VCaP (cell line): ENCODE measurements around the gene BRPF1.

ENCODE experiments used
- H3K27ac ChIP-seq: fragments of 450-650 bp; 2 replicates; pipeline ENCODE4 v1.5.1; 2017
- CTCF ChIP-seq: fragments of 450-650 bp; conservative IDR thresholded peaks from 2 replicates; pipeline ENCODE4 v1.5.1; 2017; ENCODE audit warnings: mild to moderate bottlenecking, moderate library complexity

BRPF1 gene

DNA sequence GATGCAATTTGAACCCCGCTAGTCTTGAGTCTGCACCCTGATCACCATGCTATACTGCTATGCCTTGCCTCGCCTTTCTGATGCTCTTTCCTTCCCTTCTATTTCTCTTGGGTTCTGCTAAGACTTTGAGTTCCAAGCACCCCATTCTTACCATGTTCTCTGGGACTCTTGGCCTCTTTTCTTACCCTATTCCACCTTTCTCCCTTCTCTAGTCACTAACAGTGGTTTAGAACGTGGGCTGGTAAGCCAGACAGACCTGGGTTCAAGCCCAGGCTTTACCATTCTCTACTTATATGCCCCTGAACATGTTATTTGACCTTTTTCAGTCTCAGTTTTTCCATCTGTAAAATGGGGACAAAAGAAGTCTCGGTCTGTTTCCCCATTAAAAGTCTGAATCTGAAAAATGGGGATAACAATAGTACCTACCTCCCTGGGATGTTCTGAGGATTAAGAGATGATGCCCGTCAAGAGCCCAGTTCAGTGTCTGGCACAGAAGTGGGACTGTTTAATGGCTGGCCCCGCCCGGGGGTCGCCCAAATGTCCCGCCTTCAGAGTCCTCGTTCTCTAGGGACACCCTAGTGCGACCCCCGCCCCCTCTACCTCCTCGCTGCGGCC lies 60.4 kb downstream of the BRPF1 start:
- H3K27ac ChIP-seq: peak overlapping the region; percentile 99
- no peak for TF ChIP-seq CTCF

DNA sequence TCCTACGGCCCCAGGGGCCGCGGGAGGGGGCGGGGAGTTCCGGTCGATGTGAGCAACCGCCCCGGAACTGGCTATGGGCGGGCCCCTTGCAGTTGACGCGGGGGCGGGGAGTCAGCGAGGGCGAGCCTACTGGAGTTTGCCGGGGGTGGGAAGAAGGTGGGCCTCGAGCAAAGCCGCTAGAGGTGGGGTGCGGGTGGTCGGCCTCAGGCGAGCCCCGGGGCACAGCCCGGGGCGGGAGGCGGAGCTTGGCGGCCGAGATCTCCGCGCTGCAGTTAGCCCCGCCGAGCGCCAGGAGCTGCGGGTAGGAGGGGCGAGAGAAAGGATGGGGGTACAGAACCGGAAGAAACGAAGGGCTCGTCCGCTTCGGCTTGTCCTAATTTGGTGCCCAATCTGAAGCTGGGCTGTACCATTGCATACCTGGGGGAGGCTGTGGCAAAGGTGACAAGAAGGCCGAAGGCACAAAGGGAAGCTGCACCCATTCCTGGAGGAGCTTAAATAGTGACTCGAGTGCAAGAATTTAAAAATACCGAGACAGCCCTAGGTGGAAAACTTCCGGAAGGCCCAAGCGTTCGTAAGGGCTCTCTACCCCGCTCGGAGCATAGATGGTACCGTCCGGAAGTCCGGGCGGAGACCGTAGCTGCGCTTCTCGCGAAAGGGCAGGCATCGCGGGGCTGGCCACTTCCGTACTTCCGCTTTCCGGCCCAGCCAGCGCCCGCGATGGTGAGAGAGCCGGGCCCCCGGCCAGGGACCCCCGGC lies 61.0 kb downstream of the BRPF1 start, which contains the start of the genes ARPC4 and TADA3:
Gene ARPC4 (plus strand): TSS at position 678 of the 756 bp plus-strand sequence. CDS start 40 bp downstream, at position 718.
Gene TADA3 (minus strand): TSS at position 69 of the 756 bp plus-strand sequence. CDS start 1,007 bp downstream, outside the sequence.
- no peak for TF ChIP-seq CTCF
- H3K27ac ChIP-seq: peak within 1 kb of the TSS; percentile 99

DNA sequence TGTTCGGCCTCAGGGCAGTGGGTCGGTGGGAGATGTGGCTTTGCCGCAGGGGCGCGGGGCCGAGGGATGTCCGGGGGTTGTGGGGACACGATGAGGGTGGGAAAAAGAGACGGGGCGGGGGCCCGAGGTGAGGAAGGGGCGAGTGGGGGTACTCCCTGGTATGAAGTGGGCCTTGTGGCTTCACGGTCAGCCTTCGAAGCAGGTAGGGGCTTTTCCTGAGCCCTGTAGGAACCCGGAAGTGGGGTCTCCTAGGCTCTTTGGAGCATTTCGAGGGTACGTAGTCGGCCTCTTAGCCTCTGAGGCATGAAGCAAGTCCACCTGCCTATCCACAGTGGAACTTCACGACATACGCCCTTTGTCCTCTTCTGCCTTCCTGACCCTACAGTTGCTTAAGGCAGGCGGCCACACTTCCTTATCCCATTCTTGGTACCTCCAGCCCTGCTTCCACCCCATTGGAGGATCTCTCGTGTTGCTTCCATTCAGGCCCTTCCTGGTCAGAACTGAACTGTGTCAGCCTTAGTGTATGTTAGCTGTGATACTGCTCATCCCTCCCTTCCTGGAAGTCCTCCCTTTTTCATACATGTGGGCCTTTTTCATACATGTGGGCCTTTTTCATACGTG lies 61.7 kb downstream of the BRPF1 start:
- H3K27ac ChIP-seq: peak overlapping the region; percentile 99
- no peak for TF ChIP-seq CTCF

GRCh38 chr3:9794400-9794799 lies 62.9 kb downstream of the BRPF1 start:
- H3K27ac ChIP-seq: no peak overlapping the region
- TF ChIP-seq CTCF: no peak

DNA sequence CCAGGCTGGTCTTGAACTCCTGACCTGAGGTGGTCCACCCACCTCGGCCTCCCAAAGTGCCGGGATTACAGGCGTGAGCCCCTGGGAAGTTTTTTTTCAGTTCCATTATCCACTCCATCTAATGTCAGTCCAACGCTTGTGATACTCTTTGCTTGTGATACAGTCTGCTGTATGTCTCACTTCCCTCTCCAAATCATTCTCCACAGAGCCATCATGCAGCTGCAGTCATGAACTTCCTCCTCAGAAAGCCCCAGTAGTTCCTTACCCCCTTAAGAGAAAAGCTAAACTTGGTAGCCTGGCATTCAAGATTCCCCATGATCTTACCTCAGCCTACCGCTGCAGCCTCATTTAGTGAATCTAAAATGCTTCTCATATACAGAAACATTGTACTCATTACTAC lies 63.7 kb downstream of the BRPF1 start:
- H3K27ac ChIP-seq: peak overlapping the region; percentile 8; the same call in 1 of the 2 replicates
- no peak for TF ChIP-seq CTCF

DNA sequence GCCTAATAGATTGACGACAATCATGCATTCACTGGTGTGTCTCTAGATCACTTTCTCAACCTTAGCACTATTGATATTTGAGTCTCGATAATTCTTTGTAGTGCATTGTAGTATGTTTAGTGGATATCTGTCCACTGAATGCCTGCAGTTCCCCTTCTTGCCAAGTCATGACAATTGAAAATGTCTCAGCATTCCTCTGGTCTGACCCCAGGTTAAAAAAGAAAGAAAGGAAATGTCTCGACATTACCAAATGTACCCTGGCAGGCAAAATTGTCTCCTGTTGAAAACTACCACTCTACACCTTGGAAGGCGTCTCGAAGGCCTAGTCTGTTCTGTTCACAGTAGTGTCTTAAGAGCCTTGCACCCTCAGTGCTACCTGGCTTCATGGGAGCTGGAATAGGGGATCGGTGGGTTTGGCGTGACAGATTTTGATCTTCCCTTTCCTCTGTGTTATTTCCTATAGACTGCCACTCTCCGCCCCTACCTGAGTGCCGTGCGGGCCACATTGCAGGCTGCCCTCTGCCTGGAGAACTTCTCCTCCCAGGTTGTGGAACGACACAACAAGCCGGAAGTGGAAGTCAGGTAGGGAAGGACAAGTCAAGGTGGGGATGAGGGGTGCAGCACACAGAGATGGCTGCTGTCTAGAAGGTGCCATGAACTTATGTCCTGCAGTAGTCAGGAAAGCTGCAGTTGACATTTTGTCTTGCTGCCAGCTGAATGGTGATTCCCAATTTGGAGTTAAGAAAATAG lies 65.8 kb downstream of the BRPF1 start:
- no peak overlapping the region for H3K27ac ChIP-seq
- TF ChIP-seq CTCF: no peak
